CD8-positive, alpha-beta memory T cell (primary cell): Measurements from ENCODE around the gene JAG1. TPM values are rescaled to one million over a fixed set of nuclear protein-coding genes. Genes with fewer than 3 reads are reported as not detected.
"Not testable (repeated sequence)": the region's sequence is repeated elsewhere in the genome, so short reads cannot be mapped to it uniquely, and the experiment has no call there.

Experiments used
- CTCF ChIA-PET: fragments of 350-600 bp; sonication (Branson Sonifier 250); formaldehyde crosslinking; loops from one replicate; lab custom pipeline; 2021; ENCODE audit warnings: antibody characterized with exemption; lab: Charles Lee
- POLR2A ChIA-PET: fragments of 350-600 bp; sonication (Branson Sonifier 250); formaldehyde crosslinking; loops from one replicate; lab custom pipeline; 2021; ENCODE audit warnings: antibody characterized with exemption; lab: Charles Lee
- DNase-seq, 5 donors: peaks; one replicate each; pipeline versions ENCODE4 v3.0.0 to v3.0.0-alpha.2; 2020 to 2022; ENCODE audit warnings: mixed read lengths in 1 of 5
- H3K27ac ChIP-seq: one replicate; pipeline ENCODE4 v1.7.0; 2013; ENCODE audit warnings: low read depth, mild to moderate bottlenecking, low read length, moderate library complexity
- H3K27me3 ChIP-seq: 2 replicates; pipeline ENCODE4 v1.7.0; 2013; ENCODE audit warnings: low read length, mild to moderate bottlenecking; ENCODE audit not compliant: insufficient read depth, poor library complexity, severe bottlenecking
- H3K36me3 ChIP-seq: 2 replicates; pipeline ENCODE4 v1.7.0; 2013; ENCODE audit warnings: mild to moderate bottlenecking, low read length, moderate library complexity; ENCODE audit not compliant: insufficient read depth
- H3K4me1 ChIP-seq: 2 replicates; pipeline ENCODE4 v1.7.0; 2013; ENCODE audit warnings: mild to moderate bottlenecking, low read length, moderate library complexity; ENCODE audit not compliant: insufficient read depth
- H3K4me3 ChIP-seq: 2 replicates; pipeline ENCODE4 v1.7.0; 2013; ENCODE audit warnings: mild to moderate bottlenecking, low read length
- H3K9me3 ChIP-seq: 2 replicates; pipeline ENCODE4 v1.7.0; 2013; ENCODE audit warnings: mild to moderate bottlenecking, low read length
- H3K27ac Mint-ChIP-seq, 8 donors: one replicate each; pipeline ENCODE4 v1.8.0; 2020 to 2021; ENCODE audit warnings: mixed read lengths in 8 of 8, mild to moderate bottlenecking in 6 of 8, inconsistent platforms in 3 of 8, moderate library complexity in 3 of 8
- H3K27me3 Mint-ChIP-seq, 2 donors: one replicate each; pipeline ENCODE4 v1.8.0; 2020 to 2021; ENCODE audit warnings: mixed read lengths in 2 of 2, mild to moderate bottlenecking in 1 of 2, moderate library complexity in 1 of 2
- H3K36me3 Mint-ChIP-seq, 3 donors: one replicate each; pipeline ENCODE4 v1.8.0; 2020 to 2021; ENCODE audit warnings: mixed read lengths in 3 of 3, inconsistent platforms in 1 of 3, mild to moderate bottlenecking in 1 of 3
- H3K4me1 Mint-ChIP-seq, 3 donors: one replicate each; pipeline ENCODE4 v1.8.0; 2020 to 2021; ENCODE audit warnings: mixed read lengths in 3 of 3, inconsistent platforms in 1 of 3, mild to moderate bottlenecking in 1 of 3
- H3K4me3 Mint-ChIP-seq, 7 donors: one replicate each; pipeline ENCODE4 v1.8.0; 2020 to 2021; ENCODE audit warnings: mixed read lengths in 7 of 7, mild to moderate bottlenecking in 6 of 7, moderate library complexity in 4 of 7, inconsistent platforms in 2 of 7
- H3K9me3 Mint-ChIP-seq, 5 donors: one replicate each; pipeline ENCODE4 v1.8.0; 2020 to 2022; ENCODE audit warnings: mixed read lengths in 5 of 5, mild to moderate bottlenecking in 3 of 5, moderate library complexity in 2 of 5, inconsistent platforms in 1 of 5
- polyA plus RNA-seq: library from polyadenylated mRNA; unstranded; fragments of 300-500 nt; fragmentation: Illumina TruSeq; gene quantifications from one replicate; pipeline ENCODE4 v1.2.3, GENCODE V29; 2021
- total RNA-seq, 2 experiments: library from RNA; stranded (reverse); gene quantifications; one replicate each; pipeline ENCODE4 v1.2.3, GENCODE V29; 2021

JAG1 gene
- total and polyA plus RNA-seq, 3 experiments from 2014 or later: 0.11 to 0.24 (median 0.24) TPM

GRCh38 chr20:10613911-10614310 lies 59.9 kb downstream of the JAG1 start:
- H3K36me3 ChIP-seq: no peaks in the 10 kb centered on the region
- H3K4me3 Mint-ChIP-seq: no peak overlapping the region
- H3K9me3 Mint-ChIP-seq: no peaks in the 10 kb centered on the region
- POLR2A ChIA-PET: no interaction called here
- H3K36me3 Mint-ChIP-seq: peaks cover 20 to 30% (median 28%) of the 10 kb centered on the region in 3 donors
- no peak overlapping the region for H3K4me3 ChIP-seq
- no peak for DNase-seq
- no peaks in the 10 kb centered on the region for H3K4me1 Mint-ChIP-seq
- H3K27me3 ChIP-seq: no peaks in the 10 kb centered on the region
- no peak overlapping the region for H3K27ac ChIP-seq
- H3K27ac Mint-ChIP-seq: no peak overlapping the region
- H3K27me3 Mint-ChIP-seq: no peaks in the 10 kb centered on the region
- H3K4me1 ChIP-seq: no peaks in the 10 kb centered on the region
- CTCF ChIA-PET: no interaction called here
- no peaks in the 10 kb centered on the region for H3K9me3 ChIP-seq

DNA sequence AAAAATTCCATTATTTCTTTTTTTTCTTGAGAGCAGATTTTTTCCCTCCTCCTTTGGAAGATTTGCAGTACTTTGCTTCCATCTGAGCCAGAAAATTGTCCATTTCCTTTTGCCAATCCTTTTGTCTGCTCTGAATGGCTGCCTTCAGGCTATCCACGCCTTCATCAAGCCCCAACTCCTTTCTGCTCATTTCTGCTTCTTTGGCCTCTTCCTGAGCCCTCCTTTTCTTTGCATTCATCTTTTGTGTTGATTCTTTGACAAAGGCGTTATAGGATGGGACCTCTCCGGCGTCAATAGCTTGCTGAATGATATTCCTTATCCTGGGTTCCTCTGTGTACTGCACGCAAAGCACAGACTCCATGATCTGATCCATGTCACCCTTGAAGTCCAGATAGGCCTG lies 60.4 kb downstream of the JAG1 start:
- H3K27me3 Mint-ChIP-seq, H3K27ac Mint-ChIP-seq, H3K4me3 Mint-ChIP-seq, H3K4me1 ChIP-seq, H3K9me3 Mint-ChIP-seq, H3K4me3 ChIP-seq, DNase-seq, H3K4me1 Mint-ChIP-seq, H3K9me3 ChIP-seq, H3K27me3 ChIP-seq, H3K27ac ChIP-seq, POLR2A ChIA-PET, CTCF ChIA-PET, H3K36me3 ChIP-seq: not testable (repeated sequence)
- peaks cover 24 to 32% (median 31%) of the 10 kb centered on the region in 3 donors for H3K36me3 Mint-ChIP-seq

DNA sequence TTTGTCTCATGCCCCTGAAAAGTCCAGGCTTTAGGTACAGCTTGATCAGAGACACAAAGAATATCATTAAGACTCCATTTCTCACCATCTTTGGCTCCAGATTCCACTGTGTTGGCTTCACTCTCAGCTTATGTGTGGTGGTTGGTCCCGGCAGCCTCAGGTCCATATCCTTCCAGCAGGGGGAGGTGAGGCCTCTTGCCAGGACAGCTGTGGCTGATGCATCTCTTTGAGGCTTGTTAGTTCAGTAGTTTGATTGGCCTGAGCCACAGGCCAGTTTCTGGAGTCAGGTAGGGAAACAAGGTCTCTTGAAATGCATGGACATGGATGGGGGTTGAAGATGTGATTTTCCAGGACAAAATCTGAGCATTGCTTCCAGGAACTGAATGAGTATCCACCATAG lies 62.4 kb downstream of the JAG1 start:
- H3K27ac ChIP-seq: no peak overlapping the region
- no peak overlapping the region for H3K4me3 ChIP-seq
- H3K4me1 ChIP-seq: no peaks in the 10 kb centered on the region
- H3K9me3 ChIP-seq: no peaks in the 10 kb centered on the region
- no peaks in the 10 kb centered on the region for H3K27me3 ChIP-seq
- no peak for DNase-seq
- ChIA-PET POLR2A (no interaction called here), CTCF (no interaction called here)
- Mint-ChIP-seq H3K27me3 (no peaks in the 10 kb centered on the region), H3K4me3 (no peak overlapping the region), H3K27ac (peak overlapping the region in 1 of 8 donors; percentile 38), H3K9me3 (no peaks in the 10 kb centered on the region), H3K4me1 (no peaks in the 10 kb centered on the region), H3K36me3 (peaks cover 28 to 35% (median 29%) of the 10 kb centered on the region in 3 donors)
- H3K36me3 ChIP-seq: no peaks in the 10 kb centered on the region

GRCh38 chr20:10610251-10610650 lies 63.5 kb downstream of the JAG1 start:
- Histone ChIP-seq H3K4me1 (no peaks in the 10 kb centered on the region), H3K4me3 (no peak overlapping the region), H3K9me3 (no peaks in the 10 kb centered on the region), H3K27me3 (no peaks in the 10 kb centered on the region), H3K36me3 (no peaks in the 10 kb centered on the region), H3K27ac (no peak overlapping the region)
- H3K4me3 Mint-ChIP-seq: no peak overlapping the region
- POLR2A ChIA-PET: no interaction called here
- H3K9me3 Mint-ChIP-seq: no peaks in the 10 kb centered on the region
- H3K4me1 Mint-ChIP-seq: no peaks in the 10 kb centered on the region
- peaks cover 25 to 33% (median 30%) of the 10 kb centered on the region in 3 donors for H3K36me3 Mint-ChIP-seq
- DNase-seq: no peak
- no peak overlapping the region for H3K27ac Mint-ChIP-seq
- H3K27me3 Mint-ChIP-seq: no peaks in the 10 kb centered on the region
- CTCF ChIA-PET: no interaction called here

- Histone ChIP-seq H3K27ac (no peak overlapping the region), H3K9me3 (no peaks in the 10 kb centered on the region), H3K4me1 (no peaks in the 10 kb centered on the region), H3K27me3 (no peaks in the 10 kb centered on the region), H3K36me3 (no peaks in the 10 kb centered on the region), H3K4me3 (no peak overlapping the region)
- no peaks in the 10 kb centered on the region for H3K27me3 Mint-ChIP-seq
- DNase-seq: no peak
- H3K4me3 Mint-ChIP-seq: no peak overlapping the region
- no peaks in the 10 kb centered on the region for H3K9me3 Mint-ChIP-seq
- H3K4me1 Mint-ChIP-seq: no peaks in the 10 kb centered on the region
- CTCF ChIA-PET: no interaction called here
- H3K36me3 Mint-ChIP-seq: peaks cover 24 to 31% (median 27%) of the 10 kb centered on the region in 3 donors
- no peak overlapping the region for H3K27ac Mint-ChIP-seq
- POLR2A ChIA-PET: no interaction called here
Observed at GRCh38 chr20:10609770-10610169, 64.0 kb downstream of the JAG1 start.

- no peak for DNase-seq
- no peak overlapping the region for H3K4me3 ChIP-seq
- no peaks in the 10 kb centered on the region for H3K36me3 ChIP-seq
- no peak overlapping the region for H3K27ac ChIP-seq
- H3K36me3 Mint-ChIP-seq: peaks cover 24 to 33% (median 26%) of the 10 kb centered on the region in 3 donors
- H3K4me3 Mint-ChIP-seq: no peak overlapping the region
- POLR2A ChIA-PET: no interaction called here
- no peaks in the 10 kb centered on the region for H3K9me3 Mint-ChIP-seq
- peak overlapping the region in 1 of 8 donors; percentile 1 for H3K27ac Mint-ChIP-seq
- CTCF ChIA-PET: no interaction called here
- no peaks in the 10 kb centered on the region for H3K4me1 Mint-ChIP-seq
- H3K27me3 ChIP-seq: no peaks in the 10 kb centered on the region
- no peaks in the 10 kb centered on the region for H3K4me1 ChIP-seq
- no peaks in the 10 kb centered on the region for H3K9me3 ChIP-seq
- no peaks in the 10 kb centered on the region for H3K27me3 Mint-ChIP-seq
Observed at GRCh38 chr20:10609276-10609675, 64.5 kb downstream of the JAG1 start.

GRCh38 chr20:10605547-10606195 lies 68.1 kb downstream of the JAG1 start:
- DNase-seq: no peak
- H3K4me3 Mint-ChIP-seq: no peak overlapping the region
- Histone ChIP-seq H3K36me3 (no peaks in the 10 kb centered on the region), H3K4me1 (no peaks in the 10 kb centered on the region), H3K27ac (no peak overlapping the region), H3K9me3 (no peaks in the 10 kb centered on the region), H3K4me3 (no peak overlapping the region), H3K27me3 (no peaks in the 10 kb centered on the region)
- H3K27me3 Mint-ChIP-seq: no peaks in the 10 kb centered on the region
- no peaks in the 10 kb centered on the region for H3K9me3 Mint-ChIP-seq
- CTCF ChIA-PET: no interaction called here
- POLR2A ChIA-PET: no interaction called here
- H3K27ac Mint-ChIP-seq: no peak overlapping the region
- no peaks in the 10 kb centered on the region for H3K4me1 Mint-ChIP-seq
- H3K36me3 Mint-ChIP-seq: peaks cover 21 to 43% (median 32%) of the 10 kb centered on the region in 3 donors

DNA sequence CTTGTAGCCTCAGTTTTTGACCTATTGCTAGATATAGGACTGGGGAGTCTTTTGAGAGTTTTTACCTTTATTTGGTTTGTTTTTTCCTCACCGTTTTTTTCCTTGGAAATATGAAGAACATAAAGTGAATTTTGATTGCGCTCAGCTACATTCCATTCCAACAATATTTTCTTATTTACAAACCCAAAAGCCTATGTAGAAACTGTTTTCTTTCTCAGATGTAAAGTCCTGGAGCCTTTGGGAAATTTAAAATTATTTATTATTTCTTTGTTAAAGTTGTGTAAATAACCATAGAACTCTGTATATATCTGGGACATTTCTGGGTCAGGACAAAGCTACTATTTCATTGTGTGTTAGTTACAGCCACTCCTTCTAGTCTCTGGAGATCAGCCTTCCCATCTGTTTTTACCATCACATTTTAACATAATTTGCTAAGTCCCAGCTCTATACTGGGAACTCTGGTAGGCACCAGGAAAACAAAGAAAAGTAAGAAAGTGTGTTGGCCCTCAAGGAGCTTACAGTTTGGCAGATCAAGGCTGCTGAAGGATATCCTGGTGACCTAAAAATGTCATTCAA lies 68.8 kb downstream of the JAG1 start:
- Histone ChIP-seq H3K4me1 (no peaks in the 10 kb centered on the region), H3K4me3 (no peak overlapping the region), H3K36me3 (no peaks in the 10 kb centered on the region), H3K27ac (no peak overlapping the region), H3K9me3 (no peaks in the 10 kb centered on the region), H3K27me3 (no peaks in the 10 kb centered on the region)
- CTCF ChIA-PET: no interaction called here
- DNase-seq: no peak
- POLR2A ChIA-PET: interaction anchor here (0.7 kb wide), 1 partner anchor 38 kb away, joined by 3 read pairs; no protein-coding TSS in a partner anchor
- Mint-ChIP-seq H3K27ac (no peak overlapping the region), H3K4me1 (no peaks in the 10 kb centered on the region), H3K9me3 (no peaks in the 10 kb centered on the region), H3K27me3 (no peaks in the 10 kb centered on the region), H3K36me3 (peaks cover 24 to 47% (median 30%) of the 10 kb centered on the region in 3 donors), H3K4me3 (no peak overlapping the region)
